Ureter (tissue), 1 donor: ENCODE data around the gene MPP1. TPM values are rescaled to one million over a fixed set of nuclear protein-coding genes. Genes with fewer than 3 reads are reported as not detected.

Source experiments
- DNase-seq: peaks from one replicate; pipeline ENCODE4 v3.0.0-alpha.2; 2020; ENCODE audit warnings: low spot score
- total RNA-seq: library from RNA; stranded (reverse); gene quantifications from one replicate; pipeline ENCODE4 v1.2.4, GENCODE V29; 2023
- donor health status: DM: yes; HTN: yes; CAD: no.

MPP1 gene
- total RNA-seq, 1 donor from 2014 or later = 21.9 TPM

- no peak for DNase-seq
These were observed 7.2 kb upstream of the MPP1 start for GRCh38 chrX:154812341-154813101.

GRCh38 chrX:154809939-154810665, 4.8 kb upstream of the MPP1 start:
- DNase-seq = no peak

- no peak for DNase-seq
These were observed 1.7 kb upstream of the MPP1 start for GRCh38 chrX:154806837-154807501.

- DNase-seq = no peak
These were observed 409 bp upstream of the MPP1 start for GRCh38 chrX:154805696-154806091.

DNA sequence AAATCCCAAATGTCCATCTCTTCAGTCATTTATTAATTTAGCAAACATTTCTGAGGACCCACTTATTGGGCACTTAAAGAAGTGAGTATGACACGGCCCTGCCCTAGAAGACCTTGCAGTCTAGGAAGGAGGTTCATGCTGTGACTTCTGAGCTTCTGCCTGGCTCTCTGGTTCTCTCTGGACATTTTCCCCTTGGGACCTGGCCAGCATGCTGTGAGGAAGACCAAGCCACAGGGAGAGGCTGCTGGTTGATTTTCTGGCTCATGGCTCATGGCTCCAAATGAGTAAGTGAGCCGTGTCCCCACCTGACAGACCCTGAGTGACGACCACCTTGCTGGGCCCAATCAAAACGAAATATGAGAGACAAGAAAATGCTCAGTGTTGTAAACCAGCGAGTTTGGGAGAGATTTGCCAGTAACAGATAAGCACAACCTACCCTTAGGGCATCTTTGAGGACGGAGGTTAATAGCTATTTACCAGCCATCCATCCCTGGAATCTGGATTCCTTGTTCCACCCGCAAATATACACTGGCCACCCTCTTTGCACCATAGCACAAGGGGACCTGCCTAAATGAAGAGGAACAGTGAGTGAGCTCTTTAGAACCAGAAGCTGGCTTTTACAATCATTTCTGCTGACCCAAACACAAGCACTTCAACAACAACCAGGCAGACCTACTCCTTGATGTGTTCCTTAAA, 876 bp downstream of the MPP1 start:
- no peak for DNase-seq

- DNase-seq = no peak
These were observed 2.3 kb downstream of the MPP1 start for GRCh38 chrX:154802947-154803346.

GRCh38 chrX:154800478-154801210, 4.6 kb downstream of the MPP1 start:
- no peak for DNase-seq

GRCh38 chrX:154799556-154800348, 5.5 kb downstream of the MPP1 start:
- no peak for DNase-seq

DNA sequence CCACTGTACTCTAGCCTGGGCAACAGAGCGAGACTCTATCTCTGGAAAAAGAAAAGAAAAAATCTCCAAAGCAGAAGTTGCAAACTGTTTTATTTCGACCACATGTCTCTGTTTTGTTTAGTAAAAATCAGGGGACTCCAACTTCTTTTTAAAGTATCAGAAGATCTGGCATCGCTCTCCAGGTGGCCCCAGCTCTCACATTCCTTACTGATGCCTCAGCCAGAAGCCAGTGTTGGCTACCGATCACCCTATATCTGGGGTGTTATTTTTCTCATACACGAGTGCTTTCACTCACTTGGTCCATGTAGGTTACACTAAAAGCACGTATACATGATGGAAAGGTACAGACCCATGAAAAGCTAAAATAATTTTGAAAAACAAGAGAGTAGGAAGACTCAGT, 8.3 kb downstream of the MPP1 start:
- DNase-seq = no peak

GRCh38 chrX:154795016-154795415, 10.3 kb downstream of the MPP1 start:
- no peak for DNase-seq

DNA sequence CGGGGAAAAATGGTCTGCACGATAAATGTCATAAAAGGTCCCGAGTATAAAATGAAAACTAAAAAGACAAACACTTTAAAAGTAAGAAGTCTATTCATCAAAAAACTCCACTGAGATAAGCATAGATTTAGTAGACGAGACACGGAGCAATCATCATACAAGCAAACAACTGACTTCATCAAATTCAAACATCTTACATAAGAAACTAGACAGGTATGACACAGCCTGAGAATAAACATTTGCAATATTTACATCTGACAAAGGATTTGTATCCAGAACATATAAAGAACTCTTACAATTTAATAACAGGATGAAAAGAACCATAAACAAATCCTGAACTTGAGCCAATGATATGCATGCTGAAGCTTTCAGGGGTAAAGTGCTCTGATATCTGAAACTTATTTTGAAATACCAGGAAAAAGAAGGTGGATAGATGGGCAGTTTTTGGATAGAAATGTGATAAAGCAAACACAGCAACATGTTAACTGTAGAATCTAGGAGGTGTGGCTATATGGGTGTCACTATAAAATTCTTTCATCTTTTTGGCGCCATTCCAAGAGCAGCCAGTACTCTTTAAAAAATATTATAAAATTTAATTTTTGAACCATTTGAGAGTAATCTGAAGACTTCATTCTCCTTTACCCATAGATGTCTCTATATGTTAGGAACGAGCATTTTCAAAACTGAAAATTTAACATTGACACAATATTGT, 12.0 kb downstream of the MPP1 start:
- no peak for DNase-seq

DNA sequence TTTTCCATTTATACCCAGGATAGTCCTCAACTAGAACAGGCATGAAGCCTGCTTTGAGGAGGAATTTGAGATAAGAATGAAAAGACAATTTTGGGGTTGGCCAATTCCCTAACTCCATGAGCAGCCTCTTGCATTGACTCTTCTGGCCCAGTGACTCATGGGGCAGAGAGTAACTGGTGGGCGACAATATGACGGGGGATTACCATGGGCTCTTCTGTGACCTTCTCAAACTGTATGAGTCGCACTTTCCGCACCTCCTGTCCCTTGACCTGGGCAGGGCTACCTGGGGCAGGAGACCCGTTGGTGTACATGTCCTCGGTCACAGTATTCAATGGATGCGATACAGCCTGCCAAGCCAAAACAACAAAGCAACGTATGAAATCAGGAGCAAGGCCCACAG, 13.3 kb downstream of the MPP1 start:
- no peak for DNase-seq

GRCh38 chrX:154791467-154791866, 13.8 kb downstream of the MPP1 start:
- DNase-seq = no peak

DNA sequence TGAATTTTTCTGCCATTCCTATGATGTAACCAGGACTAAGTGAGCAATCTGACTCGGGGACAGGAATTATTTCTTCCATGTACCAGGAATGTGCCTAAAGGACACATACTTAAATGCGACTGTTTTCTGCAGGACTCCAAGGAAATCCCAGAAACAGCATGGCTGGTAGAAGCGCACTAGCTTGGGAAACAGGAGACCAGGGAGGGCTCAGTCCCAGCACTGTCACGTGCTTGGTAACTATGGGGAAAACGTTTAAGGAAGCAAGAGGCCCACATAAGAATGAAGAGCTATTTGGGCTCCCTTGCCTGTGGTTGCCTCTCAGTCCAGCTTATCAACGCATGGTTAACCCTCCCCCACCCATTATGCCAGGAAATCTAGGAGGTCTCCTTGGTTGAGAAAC, 19.6 kb downstream of the MPP1 start:
- no peak for DNase-seq

- no peak for DNase-seq
These were observed 20.9 kb downstream of the MPP1 start for GRCh38 chrX:154784149-154784995.

DNA sequence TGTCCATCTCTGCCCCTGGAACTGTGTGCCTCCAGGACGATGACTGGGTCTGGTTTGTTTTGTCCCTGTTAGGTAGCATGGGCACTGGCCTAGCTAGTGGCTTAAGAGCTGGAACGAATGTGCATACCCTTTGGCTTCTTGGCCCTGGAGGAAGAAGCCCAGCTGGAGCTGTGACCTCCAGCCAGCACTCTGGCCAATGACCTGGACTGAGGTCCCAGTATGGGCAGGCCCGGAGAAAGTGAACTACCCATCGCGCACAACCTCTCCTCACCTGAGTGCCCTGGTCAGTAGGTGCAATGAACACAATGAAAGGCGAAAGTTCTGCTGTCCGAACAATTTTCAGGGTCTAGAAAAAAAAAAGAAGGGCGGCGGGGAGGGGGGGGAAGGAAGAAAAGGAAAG, 24.3 kb downstream of the MPP1 start:
- no peak for DNase-seq

GRCh38 chrX:154779261-154779660, 26.0 kb downstream of the MPP1 start:
- no peak for DNase-seq

DNA sequence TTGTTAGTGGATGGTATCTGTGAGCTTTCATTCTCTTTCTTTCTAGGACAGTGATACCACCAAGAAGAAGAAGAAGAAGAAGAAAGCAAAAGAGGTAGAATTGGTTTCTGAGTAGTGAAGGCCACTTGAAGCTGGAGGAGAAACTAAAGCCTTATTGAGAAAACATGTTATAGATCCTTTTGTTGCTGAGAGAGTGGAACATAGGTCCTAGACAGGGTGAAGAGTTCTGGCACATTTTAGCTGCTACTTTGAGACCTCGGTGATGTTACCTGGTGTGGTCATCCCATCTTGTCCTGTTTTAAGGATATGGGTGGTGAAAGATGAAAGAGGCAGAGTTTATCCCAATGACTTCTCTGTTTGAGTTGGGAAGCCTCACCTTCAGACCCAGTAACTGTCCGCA, 28.5 kb downstream of the MPP1 start:
- DNase-seq = no peak
